HS-27A (cell line): ENCODE data around the gene SNX11.
A peak's percentile ranks its signal among the peaks of the same experiment; 100 is the strongest.
"Not testable (repeated sequence)": the region's sequence is repeated elsewhere in the genome, so short reads cannot be mapped to it uniquely, and the experiment has no call there.

ENCODE experiments used
- DNase-seq: peaks from one replicate; pipeline ENCODE4 v3.0.0-alpha.2; 2012; ENCODE audit warnings: low read depth, missing footprints

Gene SNX11, protein sequence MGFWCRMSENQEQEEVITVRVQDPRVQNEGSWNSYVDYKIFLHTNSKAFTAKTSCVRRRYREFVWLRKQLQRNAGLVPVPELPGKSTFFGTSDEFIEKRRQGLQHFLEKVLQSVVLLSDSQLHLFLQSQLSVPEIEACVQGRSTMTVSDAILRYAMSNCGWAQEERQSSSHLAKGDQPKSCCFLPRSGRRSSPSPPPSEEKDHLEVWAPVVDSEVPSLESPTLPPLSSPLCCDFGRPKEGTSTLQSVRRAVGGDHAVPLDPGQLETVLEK

DNA sequence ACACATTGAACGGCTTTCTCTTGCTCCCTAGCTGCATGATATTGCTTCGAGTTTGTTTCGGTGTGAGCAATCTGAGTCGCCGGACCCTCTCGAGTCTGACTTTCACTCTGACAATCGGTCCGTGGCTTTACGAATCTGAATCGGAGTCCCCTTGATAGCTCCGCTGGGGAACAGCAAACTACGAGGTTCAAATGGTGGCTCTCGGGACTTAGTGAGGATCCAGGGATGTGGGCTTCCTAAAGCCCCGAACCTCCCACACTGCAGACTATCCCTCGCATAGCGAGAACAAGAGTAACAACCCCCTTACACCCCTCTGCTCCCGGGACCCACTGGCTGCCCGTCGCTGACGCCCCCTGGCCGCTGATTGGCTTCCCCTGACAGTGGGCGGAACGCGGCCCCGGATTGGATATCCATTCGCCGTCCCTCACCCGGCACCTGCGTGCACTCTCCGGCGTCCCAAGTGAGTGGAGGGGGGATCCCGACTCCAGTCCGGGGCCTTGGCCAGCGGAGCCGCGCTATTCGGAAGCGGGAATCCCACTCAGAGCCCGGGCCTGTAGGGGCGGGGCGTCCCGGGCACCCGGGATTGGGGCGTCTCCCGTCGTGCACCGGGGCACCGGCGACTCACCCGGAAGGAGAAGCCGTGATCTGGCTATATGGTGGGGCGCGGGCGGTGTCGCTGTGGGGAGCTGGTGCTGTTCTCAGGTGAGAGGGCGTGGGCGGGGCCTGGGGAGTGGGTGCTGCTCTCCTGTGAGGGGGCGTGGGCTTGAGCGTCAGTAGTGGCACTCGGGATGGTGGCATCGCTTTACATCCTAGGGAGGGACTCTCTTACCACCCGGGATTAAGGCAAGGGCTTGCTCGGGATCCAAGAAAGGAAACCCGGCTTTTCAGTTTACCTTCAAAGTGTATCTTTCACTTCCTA lies at the start of gene SNX11:
Gene SNX11 (plus strand): TSS at position 630 of the 919 bp plus-strand sequence. CDS start 4,278 bp downstream, outside the sequence.
- DNase-seq = peak; percentile 63

DNA sequence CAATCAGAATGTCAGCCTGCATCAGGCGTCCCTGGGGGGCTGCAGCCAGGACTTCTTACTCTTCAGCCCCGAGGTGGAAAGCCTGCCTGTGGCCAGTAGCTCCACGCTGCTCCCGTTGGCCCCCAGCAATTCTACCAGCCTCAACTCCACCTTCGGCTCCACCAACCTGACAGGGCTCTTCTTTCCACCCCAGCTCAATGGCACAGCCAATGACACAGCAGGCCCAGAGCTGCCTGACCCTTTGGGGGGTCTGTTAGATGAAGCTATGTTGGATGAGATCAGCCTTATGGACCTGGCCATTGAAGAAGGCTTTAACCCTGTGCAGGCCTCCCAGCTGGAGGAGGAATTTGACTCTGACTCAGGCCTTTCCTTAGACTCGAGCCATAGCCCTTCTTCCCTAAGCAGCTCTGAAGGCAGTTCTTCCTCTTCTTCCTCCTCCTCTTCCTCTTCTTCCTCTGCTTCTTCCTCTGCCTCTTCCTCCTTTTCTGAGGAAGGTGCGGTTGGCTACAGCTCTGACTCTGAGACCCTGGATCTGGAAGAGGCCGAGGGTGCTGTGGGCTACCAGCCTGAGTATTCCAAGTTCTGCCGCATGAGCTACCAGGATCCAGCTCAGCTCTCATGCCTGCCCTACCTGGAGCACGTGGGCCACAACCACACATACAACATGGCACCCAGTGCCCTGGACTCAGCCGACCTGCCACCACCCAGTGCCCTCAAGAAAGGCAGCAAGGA lies 49.0 kb upstream of the SNX11 start:
- DNase-seq = no peak

DNA sequence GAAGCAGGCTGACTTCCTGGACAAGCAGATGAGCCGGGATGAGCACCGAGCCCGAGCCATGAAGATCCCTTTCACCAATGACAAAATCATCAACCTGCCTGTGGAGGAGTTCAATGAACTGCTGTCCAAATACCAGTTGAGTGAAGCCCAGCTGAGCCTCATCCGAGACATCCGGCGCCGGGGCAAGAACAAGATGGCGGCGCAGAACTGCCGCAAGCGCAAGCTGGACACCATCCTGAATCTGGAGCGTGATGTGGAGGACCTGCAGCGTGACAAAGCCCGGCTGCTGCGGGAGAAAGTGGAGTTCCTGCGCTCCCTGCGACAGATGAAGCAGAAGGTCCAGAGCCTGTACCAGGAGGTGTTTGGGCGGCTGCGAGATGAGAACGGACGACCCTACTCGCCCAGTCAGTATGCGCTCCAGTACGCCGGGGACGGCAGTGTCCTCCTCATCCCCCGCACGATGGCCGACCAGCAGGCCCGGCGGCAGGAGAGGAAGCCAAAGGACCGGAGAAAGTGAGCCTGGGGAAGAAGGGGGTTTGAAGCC lies 48.4 kb upstream of the SNX11 start:
- DNase-seq = no peak

DNA sequence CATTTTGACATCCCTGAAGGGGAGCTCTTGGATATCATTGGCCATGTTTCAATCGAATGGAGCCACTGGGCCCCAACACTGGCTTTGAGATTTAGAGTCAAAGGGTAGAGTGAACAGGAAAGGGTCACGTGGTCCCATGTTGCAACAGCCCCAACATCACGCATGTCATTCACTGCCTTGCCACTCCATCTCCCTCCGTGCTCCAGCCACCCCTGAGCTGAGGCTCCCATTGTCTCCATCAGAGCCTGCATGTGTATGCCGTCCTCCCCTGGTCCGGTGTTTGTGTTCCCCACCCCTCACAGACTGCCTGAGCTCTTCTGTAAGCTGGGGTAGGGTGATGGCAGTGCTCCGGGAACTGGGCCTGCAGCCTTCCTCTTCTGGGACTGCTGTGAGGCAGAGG lies 47.3 kb upstream of the SNX11 start:
- no peak for DNase-seq

DNA sequence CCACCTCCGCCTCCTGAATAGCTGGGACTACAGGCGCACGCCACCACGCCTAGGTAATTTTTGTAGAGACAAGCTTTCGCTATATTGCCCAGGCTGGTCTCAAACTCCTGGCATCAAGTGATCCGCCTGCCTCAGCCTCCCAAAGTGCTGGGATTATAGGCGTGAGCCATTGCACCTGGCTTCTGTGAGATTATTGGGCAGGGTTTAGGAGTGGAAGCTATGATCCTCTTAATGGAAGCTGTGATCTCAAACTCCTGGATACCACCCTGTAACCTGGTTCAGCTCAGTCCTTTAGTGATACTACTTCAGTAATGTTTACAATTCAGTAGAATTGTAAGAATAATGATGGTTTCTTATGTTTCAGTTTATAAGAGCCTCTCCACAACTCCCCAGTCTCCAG lies 45.3 kb upstream of the SNX11 start:
- no peak for DNase-seq

DNA sequence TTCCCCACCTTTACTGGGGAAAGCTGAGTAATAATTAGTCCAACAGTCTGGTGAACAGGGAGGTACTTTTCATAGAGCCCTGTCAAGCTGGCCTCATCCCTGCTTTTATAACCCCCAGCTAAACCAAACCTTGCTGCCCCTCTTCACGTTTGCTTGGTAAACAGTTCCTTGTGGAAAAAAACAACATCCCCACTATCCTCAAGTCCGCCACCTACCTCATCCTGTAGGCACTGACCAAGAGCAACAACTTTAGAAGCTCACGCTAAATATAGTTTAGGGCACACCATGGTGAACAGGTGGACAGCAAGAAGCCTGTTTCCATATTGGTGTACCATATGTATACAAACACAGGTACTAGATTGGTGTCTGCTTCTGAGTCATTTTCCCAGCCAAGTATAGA lies 42.9 kb upstream of the SNX11 start:
- DNase-seq = no peak

DNA sequence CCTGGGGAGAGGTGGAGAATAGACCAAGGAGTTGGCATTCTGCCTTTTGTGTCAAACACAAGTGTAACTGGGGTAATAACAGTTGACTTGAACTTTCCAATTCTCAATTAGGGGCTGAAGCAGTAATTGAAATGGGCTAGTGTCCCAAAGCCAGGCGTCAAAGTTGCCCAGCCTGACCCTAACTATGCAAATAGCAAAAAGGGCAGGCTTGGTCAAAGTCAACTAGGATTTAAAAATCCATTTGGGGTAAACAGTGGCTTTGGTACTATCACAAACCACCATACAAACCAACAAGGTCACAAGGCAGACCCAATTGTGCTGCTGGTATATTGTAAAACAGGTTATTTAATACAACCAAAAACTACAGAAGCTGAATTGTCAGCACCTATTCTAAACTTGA lies 41.4 kb upstream of the SNX11 start:
- DNase-seq = no peak

DNA sequence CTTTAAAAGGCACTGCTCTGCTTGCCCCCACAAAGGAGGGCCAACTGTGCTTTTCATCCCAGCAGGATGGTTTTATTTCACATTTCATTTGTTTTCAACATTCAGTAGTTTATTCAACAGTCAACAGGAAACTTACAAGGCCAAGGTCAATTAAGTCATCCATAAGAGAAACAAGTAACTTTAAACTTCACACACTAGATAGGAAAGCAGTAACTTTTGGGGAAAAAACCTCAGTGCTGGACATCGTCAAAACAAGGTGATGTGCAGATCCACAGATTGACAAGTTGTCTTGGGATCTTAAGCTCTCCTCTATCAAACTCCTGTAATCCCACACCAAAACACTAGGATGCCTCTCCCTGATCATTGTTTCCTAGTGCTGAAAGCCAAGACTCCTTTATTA lies 40.9 kb upstream of the SNX11 start:
- no peak for DNase-seq

DNA sequence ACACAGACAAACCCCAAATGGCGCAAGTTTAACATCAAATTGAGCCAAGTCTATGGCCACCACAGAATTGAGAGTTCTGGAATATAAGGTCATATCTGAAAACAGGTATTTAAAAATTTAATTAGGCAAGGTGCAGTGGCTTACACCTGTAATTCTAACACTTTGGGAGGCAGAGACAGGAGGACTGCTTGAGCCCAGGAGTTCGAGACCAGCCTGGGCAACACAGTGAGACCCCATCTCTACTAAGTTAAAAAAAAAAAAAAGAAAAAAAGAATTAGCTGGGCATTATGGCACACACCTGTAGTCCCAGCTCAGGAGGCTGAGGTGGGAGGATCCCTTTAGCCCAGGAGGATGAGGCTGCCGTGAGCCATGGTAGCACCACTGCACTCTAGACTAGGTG lies 40.3 kb upstream of the SNX11 start:
- DNase-seq = no peak

DNA sequence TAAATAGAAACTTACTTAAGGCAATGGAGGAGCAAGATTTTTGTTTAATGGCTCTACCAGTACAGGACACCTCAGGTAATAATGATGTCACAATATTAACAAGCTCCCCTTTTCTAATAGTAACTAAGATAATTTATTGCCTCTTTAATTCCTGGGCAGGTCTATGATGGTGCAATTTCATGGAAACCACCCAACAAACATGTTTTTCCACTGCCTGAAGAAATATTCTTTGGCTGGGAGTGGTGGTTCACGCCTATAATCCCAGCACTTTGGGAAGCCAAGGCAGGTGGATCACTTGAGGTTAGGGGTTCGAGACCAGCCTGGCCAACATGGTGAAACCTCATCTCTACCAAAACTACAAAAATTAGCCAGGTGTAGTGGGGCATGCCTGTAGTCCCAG lies 39.8 kb upstream of the SNX11 start:
- DNase-seq = not testable (repeated sequence)

DNA sequence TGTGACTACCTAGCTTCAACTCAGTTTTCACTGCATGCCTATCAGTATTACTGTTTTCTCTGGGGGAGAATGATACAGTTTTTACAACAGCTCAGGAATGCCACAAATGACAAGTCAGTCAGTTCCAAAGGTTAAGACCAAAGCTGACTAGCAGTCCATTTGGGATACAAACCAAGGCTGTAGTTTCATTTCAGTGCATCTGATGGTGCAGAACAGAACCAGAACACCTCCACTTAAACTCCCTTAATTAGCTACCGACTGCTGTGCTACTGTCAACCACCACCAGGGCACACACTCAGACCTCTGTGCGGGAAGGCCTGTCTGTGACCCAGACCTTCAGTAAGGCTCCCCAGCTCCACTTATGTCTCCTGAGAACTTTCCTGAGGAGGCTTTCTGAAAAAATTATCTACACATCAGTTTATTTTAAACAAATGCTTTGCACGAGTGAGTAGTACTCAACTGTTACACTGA lies 39.0 kb upstream of the SNX11 start:
- DNase-seq = no peak

DNA sequence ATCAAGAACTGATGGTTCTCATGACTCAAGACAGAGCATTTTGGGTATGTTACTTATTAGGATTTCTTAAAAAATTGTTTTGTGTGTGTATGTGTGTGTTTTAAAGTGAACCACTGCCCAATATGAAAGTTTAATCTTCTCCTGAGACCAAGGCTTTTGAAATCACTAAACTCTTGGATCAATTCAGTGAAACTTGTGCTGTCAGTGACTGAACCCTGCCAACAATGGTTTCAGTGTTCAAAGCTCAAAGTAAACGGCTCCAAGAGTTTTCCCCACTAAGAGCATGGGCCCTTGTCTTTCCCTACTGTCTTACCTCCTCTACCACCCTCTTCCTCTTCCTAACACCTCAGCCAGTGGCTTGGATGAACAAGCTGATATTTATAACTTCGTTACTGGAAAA lies 37.4 kb upstream of the SNX11 start:
- no peak for DNase-seq

DNA sequence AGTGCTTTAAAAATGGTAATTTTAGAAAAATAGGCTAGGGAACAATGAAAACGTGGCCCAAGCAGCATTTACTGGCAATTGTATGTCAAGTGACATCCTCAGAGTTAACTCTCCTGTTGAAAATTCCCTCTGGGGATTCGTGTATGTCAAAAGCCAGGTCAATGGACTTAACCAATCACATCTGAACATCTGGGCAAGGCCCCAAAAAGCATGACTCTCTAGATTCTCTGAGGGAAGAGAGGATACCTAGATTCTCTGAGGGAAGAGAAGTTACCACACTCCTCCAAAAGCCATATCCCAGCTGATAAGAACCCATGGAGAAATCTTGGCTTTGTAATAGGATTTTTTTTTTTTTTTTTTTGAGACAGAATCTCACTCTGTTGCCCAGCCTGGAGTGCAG lies 35.9 kb upstream of the SNX11 start:
- DNase-seq = no peak

DNA sequence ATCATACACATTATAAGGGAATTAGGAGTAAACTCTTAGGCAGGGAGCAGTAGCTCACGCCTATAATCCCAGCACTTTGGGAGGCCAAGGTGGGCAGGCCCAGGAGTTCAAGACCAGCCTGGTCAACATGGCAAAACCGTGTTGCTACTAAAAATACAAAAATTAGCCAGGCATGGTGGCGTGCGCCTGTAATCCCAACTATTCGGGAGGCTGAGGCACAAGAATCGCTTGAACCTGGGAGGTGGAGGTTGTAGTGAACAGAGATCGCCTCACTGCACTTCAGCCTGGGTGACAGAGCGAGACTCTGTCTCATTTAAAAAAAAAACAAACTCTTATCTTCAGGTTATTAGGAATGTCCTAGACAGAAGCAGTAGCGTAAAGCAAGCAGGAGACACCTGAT lies 34.8 kb upstream of the SNX11 start:
- DNase-seq = not testable (repeated sequence)

DNA sequence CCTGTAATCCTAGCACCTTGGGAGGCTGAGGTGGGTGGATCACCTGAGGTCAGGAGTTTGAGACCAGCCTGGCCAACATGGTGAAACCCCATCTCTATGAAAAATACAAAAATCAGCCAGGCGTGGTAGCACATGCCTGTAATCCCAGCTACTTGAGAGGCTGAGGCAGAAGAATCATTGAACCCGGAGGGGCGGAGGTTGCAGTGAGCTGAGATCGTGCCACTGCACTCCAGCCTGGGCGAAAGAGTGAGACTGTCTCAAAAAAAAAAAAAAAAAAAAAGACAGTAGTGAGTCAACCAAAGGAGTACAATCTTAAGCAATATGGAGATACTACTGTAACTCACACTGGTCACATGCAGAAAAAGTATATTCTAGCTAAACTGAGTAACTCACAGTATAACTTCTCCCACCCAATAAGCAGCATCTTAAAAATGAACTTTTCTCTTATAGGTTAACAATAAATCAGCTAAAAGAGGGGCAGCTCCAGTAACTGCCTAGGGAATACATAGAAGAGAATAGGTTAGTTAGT lies 33.9 kb upstream of the SNX11 start:
- not testable (repeated sequence) for DNase-seq

DNA sequence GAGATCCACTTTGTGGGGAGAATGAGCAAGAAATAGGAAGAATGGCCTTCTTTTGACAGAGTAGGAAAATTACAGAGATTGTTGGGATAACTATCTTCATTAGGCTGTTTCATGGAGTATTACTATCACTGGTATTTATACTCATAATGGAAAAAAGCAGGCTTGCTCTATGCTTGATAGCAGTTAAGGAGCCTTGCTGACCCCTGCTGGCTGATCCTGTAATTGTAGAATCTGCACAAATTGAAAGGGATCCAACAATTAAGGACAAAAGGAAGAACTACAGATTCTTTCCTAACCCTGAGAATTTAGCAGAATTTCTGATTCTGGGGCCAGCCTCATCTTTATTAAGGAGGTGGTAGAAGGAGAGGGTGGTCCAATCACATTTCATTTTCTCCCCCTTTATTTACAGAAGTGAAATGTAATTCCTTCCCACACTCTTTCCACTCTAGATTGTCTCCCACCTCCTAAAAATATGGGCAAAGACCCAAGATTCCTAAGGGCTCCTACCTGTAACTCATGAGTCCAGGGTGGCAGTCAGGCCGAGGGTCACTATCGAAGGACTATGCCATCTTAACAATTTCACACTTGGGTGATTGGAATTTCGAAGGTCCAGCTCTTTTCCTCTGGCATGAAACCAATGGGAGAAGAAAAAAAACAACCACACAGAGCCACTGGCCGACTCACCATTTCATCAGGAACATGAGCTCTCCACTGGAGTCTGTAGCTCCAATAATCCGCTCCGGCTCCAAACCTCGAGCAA lies 33.1 kb upstream of the SNX11 start:
- DNase-seq = peak; percentile 63

DNA sequence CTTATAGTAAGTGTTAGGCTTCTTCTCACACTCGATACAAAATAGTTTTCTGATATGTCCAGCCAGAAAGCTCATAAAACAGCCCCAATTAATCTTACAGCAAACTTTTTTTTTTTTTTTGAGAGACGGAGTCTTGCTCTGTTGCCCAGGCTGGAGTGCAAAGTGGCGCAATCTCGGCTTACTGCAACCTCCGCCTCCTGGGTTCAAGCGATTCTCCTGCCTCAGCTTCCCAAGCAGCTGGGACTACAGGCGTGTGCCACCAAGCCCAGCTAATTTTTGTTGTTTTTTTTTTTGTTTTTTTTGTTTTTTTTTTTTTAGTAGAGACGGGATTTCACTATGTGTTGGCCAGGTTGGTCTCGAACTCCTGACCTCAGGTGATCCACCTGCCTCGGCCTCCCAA lies 30.4 kb upstream of the SNX11 start:
- DNase-seq = not testable (repeated sequence)

DNA sequence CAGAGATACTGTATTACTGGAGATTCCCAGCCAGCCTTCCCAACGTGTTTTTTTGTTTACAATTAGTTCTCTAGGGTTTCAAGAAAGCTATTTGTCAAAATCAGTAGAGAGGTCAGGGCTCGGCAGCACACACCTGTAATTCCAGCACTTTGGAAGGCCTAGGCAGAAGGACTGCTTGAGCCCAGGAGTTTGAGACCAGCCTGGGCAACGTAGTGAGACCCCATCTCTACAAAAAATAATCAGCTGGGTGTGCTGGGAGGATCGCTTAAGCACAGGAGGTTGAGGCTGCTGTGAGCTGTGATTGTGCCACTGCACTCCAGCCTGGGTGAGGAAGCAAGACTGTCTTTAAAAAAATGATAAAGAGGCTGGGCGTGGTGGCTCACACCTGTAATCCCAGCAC lies 25.7 kb upstream of the SNX11 start:
- no peak for DNase-seq

DNA sequence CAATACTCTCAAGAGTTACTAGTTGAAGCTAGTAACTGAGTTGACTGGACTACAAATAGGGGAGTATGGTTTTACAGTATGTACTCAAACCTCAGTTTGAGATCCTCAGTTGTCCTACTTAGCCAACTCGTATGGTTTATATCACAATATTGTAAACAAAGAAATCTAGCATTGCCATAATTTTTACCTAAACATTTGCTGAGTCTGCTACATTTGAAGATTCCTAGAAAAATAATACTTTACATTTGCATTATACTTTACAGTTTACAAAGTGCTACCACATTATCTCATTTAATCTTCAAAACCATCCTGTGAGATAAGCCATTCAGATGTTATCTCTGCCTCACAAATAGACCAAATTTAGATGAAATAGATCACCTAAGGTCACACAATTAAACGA lies 22.6 kb upstream of the SNX11 start:
- no peak for DNase-seq

DNA sequence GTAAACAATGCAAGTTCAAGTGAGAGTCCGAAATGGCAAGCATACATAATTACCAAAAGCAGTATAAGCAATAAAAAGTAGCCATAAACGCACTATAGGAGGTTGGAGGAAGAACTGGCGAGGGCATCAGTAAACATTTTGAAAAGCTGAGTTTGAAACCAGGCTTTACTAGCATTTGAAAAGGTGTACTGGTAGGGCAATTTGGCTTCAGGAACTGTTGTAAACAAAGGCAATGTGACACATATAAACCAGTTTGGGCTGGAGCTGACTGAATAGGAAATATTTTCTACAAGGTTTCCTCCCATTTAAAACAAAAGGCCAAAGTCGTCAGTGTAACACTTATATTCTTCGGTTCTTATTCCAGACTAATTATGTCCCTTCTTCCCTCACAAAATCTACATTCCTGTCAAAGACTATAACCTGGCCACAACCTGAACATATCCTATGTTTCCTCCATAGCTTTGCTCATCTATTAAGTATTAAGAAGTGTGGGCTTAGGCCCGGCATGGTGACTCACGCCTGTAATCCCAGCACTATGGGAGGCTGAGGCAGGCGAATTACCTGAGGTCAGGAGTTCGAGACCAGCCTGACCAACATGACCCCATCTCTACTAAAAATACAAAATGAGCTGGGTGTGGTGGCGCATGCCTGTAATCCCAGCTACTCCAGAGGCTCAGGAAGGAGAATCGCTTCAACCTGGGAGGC lies 14.1 kb upstream of the SNX11 start:
- DNase-seq = no peak

DNA sequence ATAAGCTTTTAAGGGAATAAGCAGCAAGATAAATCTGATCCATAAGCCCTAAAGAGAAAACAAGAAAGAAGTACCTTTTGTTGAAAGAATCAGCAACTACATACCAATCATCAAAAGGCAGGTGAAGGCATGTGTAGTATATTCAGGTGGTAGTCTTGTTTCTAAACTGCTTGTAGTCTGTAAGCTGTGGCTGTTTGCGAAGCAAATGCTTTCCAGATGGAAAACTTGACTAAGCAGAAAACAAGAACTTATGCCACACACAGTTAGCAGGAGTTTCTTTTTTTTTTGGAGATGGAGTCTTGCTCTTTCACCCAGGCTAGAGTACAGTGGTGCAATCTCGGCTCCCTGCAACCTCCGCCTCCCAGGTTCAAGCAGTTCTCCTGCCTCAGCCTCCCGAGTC lies 12.0 kb upstream of the SNX11 start:
- DNase-seq = no peak
